Kidney epithelial cell (primary cell): ENCODE data around the gene ALOX5AP. TPM values are rescaled to one million over a fixed set of nuclear protein-coding genes. Genes with fewer than 3 reads are reported as not detected.

ENCODE experiments used
- DNase-seq: peaks from one replicate; pipeline ENCODE4 v3.0.0-alpha.2; 2010; ENCODE audit warnings: low read depth
- H3K27me3 ChIP-seq: 2 replicates; pipeline ENCODE4 v1.6.0; 2011; ENCODE audit warnings: low read length; ENCODE audit not compliant: control insufficient read depth, insufficient read depth
- H3K36me3 ChIP-seq: 2 replicates; pipeline ENCODE4 v1.5.1; 2011; ENCODE audit warnings: low read length; ENCODE audit not compliant: control insufficient read depth, insufficient read depth
- H3K4me3 ChIP-seq: 2 replicates; pipeline ENCODE4 v1.5.1; 2011; ENCODE audit warnings: low read depth, mild to moderate bottlenecking, control low read depth, low read length
- total RNA-seq: library from RNA; depleted of rRNA; stranded (reverse); fragments of >200 nt; gene quantifications from 2 replicates; pipeline ENCODE4 v1.2.3, GENCODE V29; 2015
- TF ChIP-seq, protein P1 (sequence below): IDR thresholded peaks from 2 replicates; pipeline ENCODE4 v1.5.1; 2011; ENCODE audit warnings: mild to moderate bottlenecking, moderate library complexity, low read length, control low read depth, inconsistent platforms; ENCODE audit not compliant: insufficient read depth, poor library complexity, severe bottlenecking

Gene ALOX5AP
- total RNA-seq, result 85.4 and 96.0 TPM in 2 replicates

DNA sequence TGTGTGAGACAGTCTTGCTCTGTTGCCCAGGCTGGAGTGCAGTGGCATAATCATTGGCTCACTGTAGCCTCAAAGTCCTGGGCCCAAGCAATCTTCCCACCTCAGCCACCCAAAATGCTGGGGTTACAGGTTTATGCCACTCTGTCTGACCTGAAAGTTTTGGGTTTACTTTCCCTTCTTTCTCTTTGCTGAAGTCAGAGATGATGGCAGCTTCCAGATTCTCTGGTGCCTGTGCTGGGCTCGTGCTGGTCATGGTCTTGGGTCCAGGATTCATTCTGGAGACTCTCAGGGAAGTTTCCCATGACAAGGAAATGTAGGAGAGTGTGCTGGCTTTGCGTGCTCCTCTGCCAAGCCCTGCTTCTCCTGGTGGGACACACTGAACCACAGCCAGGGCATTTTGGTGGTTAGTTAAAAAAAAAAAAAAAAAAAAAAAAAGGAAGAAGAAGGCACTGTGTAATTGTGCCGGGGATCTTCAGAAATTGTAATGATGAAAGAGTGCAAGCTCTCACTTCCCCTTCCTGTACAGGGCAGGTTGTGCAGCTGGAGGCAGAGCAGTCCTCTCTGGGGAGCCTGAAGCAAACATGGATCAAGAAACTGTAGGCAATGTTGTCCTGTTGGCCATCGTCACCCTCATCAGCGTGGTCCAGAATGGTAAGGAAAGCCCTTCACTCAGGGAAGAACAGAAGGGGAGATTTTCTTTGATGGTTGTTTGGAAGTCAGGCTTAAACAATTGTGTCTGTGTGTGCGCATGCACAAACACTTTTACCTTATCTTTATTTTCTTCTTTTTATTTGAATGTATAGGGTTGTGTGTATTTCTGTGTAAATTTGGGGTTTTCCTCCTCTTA is at the start of gene ALOX5AP:
TSS of gene ALOX5AP (plus strand) at position 519 of the 847 bp plus-strand sequence. CDS start at position 582, 63 bp downstream.
- no peak for DNase-seq
- Histone ChIP-seq H3K36me3 (no peaks in the 10 kb centered on the region), H3K4me3 (no peak within 1 kb of the TSS), H3K27me3 (no peaks in the 10 kb centered on the region)
- TF ChIP-seq, protein P1, sequence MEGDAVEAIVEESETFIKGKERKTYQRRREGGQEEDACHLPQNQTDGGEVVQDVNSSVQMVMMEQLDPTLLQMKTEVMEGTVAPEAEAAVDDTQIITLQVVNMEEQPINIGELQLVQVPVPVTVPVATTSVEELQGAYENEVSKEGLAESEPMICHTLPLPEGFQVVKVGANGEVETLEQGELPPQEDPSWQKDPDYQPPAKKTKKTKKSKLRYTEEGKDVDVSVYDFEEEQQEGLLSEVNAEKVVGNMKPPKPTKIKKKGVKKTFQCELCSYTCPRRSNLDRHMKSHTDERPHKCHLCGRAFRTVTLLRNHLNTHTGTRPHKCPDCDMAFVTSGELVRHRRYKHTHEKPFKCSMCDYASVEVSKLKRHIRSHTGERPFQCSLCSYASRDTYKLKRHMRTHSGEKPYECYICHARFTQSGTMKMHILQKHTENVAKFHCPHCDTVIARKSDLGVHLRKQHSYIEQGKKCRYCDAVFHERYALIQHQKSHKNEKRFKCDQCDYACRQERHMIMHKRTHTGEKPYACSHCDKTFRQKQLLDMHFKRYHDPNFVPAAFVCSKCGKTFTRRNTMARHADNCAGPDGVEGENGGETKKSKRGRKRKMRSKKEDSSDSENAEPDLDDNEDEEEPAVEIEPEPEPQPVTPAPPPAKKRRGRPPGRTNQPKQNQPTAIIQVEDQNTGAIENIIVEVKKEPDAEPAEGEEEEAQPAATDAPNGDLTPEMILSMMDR, result no peak

DNA sequence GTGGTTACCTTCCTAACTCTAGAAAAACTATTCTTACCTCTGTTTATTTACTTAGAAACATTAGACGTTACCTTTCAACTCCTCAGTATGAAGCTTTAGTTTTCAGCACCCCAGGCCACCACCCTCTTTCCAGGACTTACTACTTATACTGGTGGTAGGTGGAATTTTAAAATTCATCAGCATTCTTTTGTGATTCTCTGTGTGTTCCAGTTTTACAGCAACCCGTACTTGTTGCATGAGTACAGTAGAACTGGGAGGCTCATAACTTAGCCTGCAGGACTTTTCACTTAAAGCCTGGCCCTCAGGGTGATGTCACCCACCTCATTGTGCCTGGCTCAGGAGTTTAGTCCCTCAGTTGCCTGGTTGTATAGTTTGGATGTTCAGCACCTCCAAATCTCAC is 49.4 kb upstream of the ALOX5AP start:
- TF ChIP-seq, protein P1, result no peak
- Histone ChIP-seq H3K4me3 (no peak overlapping the region), H3K27me3 (no peaks in the 10 kb centered on the region), H3K36me3 (no peaks in the 10 kb centered on the region)
- DNase-seq, result no peak

DNA sequence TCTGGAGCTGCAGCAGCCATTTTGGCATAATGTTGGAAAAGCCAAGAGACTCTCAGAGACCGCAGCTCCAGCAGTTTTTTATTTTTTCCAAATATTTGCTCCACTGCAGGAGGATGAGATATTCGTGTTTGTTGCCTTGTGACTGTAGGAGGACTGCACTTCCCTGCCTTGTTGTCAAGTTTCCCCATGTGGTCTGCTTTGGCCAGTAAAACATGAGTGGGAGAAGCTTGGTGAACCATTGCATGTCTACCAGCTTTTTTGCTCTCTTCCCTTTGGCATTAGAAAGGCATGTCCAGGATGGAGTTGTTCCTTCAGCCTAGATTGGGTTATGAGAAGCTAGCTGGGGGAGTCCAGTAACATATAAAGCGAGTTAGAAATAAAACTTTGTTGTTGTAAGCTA is 47.7 kb upstream of the ALOX5AP start:
- DNase-seq, result no peak
- no peaks in the 10 kb centered on the region for H3K36me3 ChIP-seq
- TF ChIP-seq, protein P1, result no peak

DNA sequence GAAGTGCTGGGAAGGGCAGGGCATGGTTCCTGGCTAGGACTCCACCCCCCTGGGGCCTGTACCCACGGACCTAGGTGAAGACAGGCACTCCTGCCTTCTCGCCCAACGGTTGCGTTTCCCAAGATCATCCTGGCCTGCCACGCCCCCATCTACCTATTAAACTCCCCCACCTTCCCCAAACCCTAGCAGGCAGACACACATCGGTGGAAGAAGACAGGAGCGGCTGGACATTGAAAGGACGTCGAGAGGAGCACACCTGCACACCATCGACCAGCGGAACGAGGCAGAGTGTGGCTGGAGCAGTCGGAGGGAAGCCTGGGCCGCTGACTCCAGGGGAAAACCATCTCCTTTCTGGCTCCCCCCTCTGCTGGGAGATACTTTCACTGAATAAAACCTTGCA is 45.6 kb upstream of the ALOX5AP start:
- TF ChIP-seq, protein P1, result no peak
- Histone ChIP-seq H3K27me3 (no peaks in the 10 kb centered on the region), H3K4me3 (no peak overlapping the region), H3K36me3 (no peaks in the 10 kb centered on the region)
- no peak for DNase-seq

More for the DNA sequence above, 47.7 kb upstream of the ALOX5AP start:
- Histone ChIP-seq H3K27me3 (no peaks in the 10 kb centered on the region), H3K4me3 (no peak overlapping the region)

DNA sequence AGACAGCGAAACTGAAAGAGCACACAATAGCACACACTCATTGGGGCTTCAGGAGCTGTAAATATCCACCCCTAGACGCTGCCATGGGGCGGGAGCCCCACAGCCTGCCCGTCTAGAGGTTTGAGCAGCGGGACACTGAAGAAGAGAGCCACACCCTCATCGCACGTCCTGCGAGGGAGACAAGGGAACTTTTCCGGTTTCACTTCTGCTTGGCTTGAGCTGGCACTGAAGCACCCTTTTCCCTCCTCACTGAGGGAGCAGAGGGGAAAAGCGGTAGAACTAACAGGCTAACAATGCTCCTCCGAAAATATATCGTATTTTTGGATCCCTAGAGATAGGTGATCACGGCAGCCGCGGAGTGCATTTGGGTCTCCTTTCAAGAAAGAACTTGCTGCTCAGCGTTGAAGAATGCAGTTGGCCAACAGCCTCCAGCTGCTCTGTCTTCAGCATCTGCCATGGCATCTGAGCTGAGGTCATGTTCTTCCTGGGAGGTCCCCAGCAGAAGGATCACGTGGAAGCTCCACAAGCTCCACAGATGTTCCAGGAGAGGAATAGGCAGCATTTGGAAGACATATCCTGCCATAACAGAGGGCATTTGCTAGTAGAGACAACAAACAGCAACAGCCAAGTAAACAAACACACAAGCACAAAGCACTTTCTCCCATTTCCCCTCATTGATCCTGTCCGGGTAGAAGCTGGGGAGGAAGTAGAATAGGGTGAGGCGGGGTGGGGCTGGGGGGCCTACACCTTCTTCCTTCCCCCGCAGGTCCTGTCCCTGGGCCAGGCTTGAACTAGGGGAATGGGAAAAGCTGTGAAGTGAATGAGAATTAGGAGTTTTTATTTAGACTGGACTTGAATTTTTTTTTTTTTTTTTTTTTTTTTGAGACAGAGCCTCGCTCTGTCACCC is 44.8 kb upstream of the ALOX5AP start:
- Histone ChIP-seq H3K4me3 (no peak overlapping the region), H3K36me3 (no peaks in the 10 kb centered on the region), H3K27me3 (no peaks in the 10 kb centered on the region)
- TF ChIP-seq, protein P1, result no peak
- peak; percentile 25 for DNase-seq
